Measurements from ENCODE around the gene HAGHL. TPM values are rescaled to one million over a fixed set of nuclear protein-coding genes. Genes with fewer than 3 reads are reported as not detected.
"Not testable (repeated sequence)": the region's sequence is repeated elsewhere in the genome, so short reads cannot be mapped to it uniquely, and the experiment has no call there.

Gene HAGHL
- total and polyA plus RNA-seq, 10 donors: 7.7 to 75.8 (median 20.3) TPM

- Histone ChIP-seq H3K36me3 (no peaks in the 10 kb centered on the region), H3K9me3 (no peaks in the 10 kb centered on the region), H3K4me3 (no peak overlapping the region), H3K27ac (no peak overlapping the region), H3K27me3 (replicated peaks in 1 of 7) (peaks cover 0 to 15% (median 0%) of the 10 kb centered on the region in 7 donors), H3K4me1 (no peaks in the 10 kb centered on the region)
- WGBS, 5 donors: 70 to 96% (median 85%) methylated on average over 6 of the region's 6 CpGs
- DNase-seq: no peak
- intact Hi-C loops (cut with DNase I; ENCODE audit: low total_unique reads): no loop called here
- TF ChIP-seq POLR2AphosphoS5 (IDR thresholded peaks at IDR 0.05) (no peak), CTCF (IDR thresholded peaks at IDR 0.05 in 8 of 11, conservative IDR thresholded peaks at IDR 0.05 in 3 of 11) (no peak), POLR2A (IDR thresholded peaks at IDR 0.05) (no peak)
These were observed 22.1 kb downstream of the HAGHL start for GRCh38 chr16:749010-749409.

- DNase-seq: no peak
- Histone ChIP-seq H3K4me3 (no peak overlapping the region), H3K27ac (no peak overlapping the region), H3K4me1 (peaks cover 0 to 12% (median 2%) of the 10 kb centered on the region in 6 donors), H3K9me3 (no peaks in the 10 kb centered on the region), H3K36me3 (no peaks in the 10 kb centered on the region), H3K27me3 (replicated peaks in 1 of 7) (peaks cover 0 to 9% (median 0%) of the 10 kb centered on the region in 7 donors)
- TF ChIP-seq CTCF (IDR thresholded peaks at IDR 0.05 in 8 of 11, conservative IDR thresholded peaks at IDR 0.05 in 3 of 11) (no peak), POLR2A (IDR thresholded peaks at IDR 0.05) (no peak), POLR2AphosphoS5 (IDR thresholded peaks at IDR 0.05) (no peak)
- 68 to 77% (median 76%) methylated on average over 9 of the region's 9 CpGs for WGBS, 5 donors
- intact Hi-C loops (cut with DNase I; ENCODE audit: low total_unique reads): no loop called here
These were observed 23.6 kb downstream of the HAGHL start for GRCh38 chr16:750485-750884.

GRCh38 chr16:751152-752006 lies 24.5 kb downstream of the HAGHL start:
- H3K27me3 ChIP-seq (replicated peaks in 1 of 7): peaks cover 0 to 6% (median 0%) of the 10 kb centered on the region in 7 donors
- peaks cover 0 to 12% (median 2%) of the 10 kb centered on the region in 6 donors for H3K4me1 ChIP-seq
- TF ChIP-seq POLR2A (IDR thresholded peaks at IDR 0.05) (no peak), CTCF (IDR thresholded peaks at IDR 0.05 in 8 of 11, conservative IDR thresholded peaks at IDR 0.05 in 3 of 11) (no peak), POLR2AphosphoS5 (IDR thresholded peaks at IDR 0.05) (no peak)
- intact Hi-C loops (cut with DNase I; ENCODE audit: low total_unique reads): no loop called here
- H3K27ac ChIP-seq: no peak overlapping the region
- no peak overlapping the region for H3K4me3 ChIP-seq
- H3K36me3 ChIP-seq: no peaks in the 10 kb centered on the region
- no peak for DNase-seq
- peaks cover 0 to 1% (median 0%) of the 10 kb centered on the region in 8 donors for H3K9me3 ChIP-seq
- WGBS, 5 donors: 72 to 85% (median 77%) methylated on average over 37 to 39 of the region's 39 CpGs

GRCh38 chr16:752007-752312 lies 25.1 kb downstream of the HAGHL start:
- DNase-seq: no peak
- peaks cover 0 to 12% (median 2%) of the 10 kb centered on the region in 6 donors for H3K4me1 ChIP-seq
- intact Hi-C loops (cut with DNase I; ENCODE audit: low total_unique reads): no loop called here
- TF ChIP-seq CTCF (IDR thresholded peaks at IDR 0.05 in 8 of 11, conservative IDR thresholded peaks at IDR 0.05 in 3 of 11): no peak
- no peak for TF ChIP-seq POLR2AphosphoS5 (IDR thresholded peaks at IDR 0.05)
- TF ChIP-seq POLR2A (IDR thresholded peaks at IDR 0.05): no peak
- H3K36me3 ChIP-seq: no peaks in the 10 kb centered on the region
- WGBS, 5 donors: 52 to 74% (median 67%) methylated on average over 10 of the region's 10 CpGs
- H3K4me3 ChIP-seq: no peak overlapping the region
- peaks cover 0 to 6% (median 0%) of the 10 kb centered on the region in 8 donors for H3K9me3 ChIP-seq
- no peak overlapping the region for H3K27ac ChIP-seq
- peaks cover 0 to 6% (median 0%) of the 10 kb centered on the region in 7 donors for H3K27me3 ChIP-seq (replicated peaks in 1 of 7)

GRCh38 chr16:754121-754607 lies 27.3 kb downstream of the HAGHL start:
- intact Hi-C loops (cut with DNase I; ENCODE audit: low total_unique reads); H3K36me3 ChIP-seq; H3K9me3 ChIP-seq; H3K4me3 ChIP-seq; H3K27me3 ChIP-seq (replicated peaks in 1 of 7); DNase-seq: not testable (repeated sequence)
- Histone ChIP-seq H3K4me1 (peaks cover 0 to 12% (median 2%) of the 10 kb centered on the region in 6 donors), H3K27ac (peak overlapping the region in 4 of 8 donors; percentile 20 to 60 (median 46))
- WGBS, 5 donors: 88 to 94% (median 89%) methylated on average over 11 of the region's 11 CpGs

Measured in spleen (tissue), 11 donors.